Left lung (tissue), 14 donors: ENCODE results near the gene NPAT. TPM values are rescaled to one million over a fixed set of nuclear protein-coding genes. Genes with fewer than 3 reads are reported as not detected.

Experiments
- ATAC-seq: fragments of 200-7000 bp; cut with Tn5 transposase; one replicate; pipeline ENCODE4 v1.9.1; 2020; ENCODE audit warnings: moderate library complexity
- DNase-seq, 4 donors: peaks; one replicate each; pipeline ENCODE4 v3.0.0-alpha.2; 2013 to 2020
- H3K27ac ChIP-seq, 2 donors: fragments of 200-600 bp; sonication (generic) in 1 of 2; one replicate each; pipeline versions ENCODE4 v1.5.0 to v1.8.0; 2020 to 2021
- H3K27me3 ChIP-seq, 2 donors: fragments of 200-600 bp; sonication (generic) in 1 of 2; one replicate each; pipeline versions ENCODE4 v1.5.0 to v1.8.0; 2020 to 2021
- H3K36me3 ChIP-seq, 2 donors: fragments of 200-600 bp; sonication (generic) in 1 of 2; one replicate each; pipeline versions ENCODE4 v1.5.0 to v1.8.0; 2020 to 2021
- H3K4me1 ChIP-seq, 2 donors: fragments of 200-600 bp; one replicate each; pipeline ENCODE4 v1.8.0; 2021
- H3K4me3 ChIP-seq, 2 donors: fragments of 200-600 bp; sonication (generic) in 1 of 2; one replicate each; pipeline versions ENCODE4 v1.5.0 to v1.8.0; 2020 to 2021; ENCODE audit warnings: mild to moderate bottlenecking in 1 of 2
- H3K9me3 ChIP-seq, 2 donors: fragments of 200-600 bp; sonication (generic) in 1 of 2; one replicate each; pipeline versions ENCODE4 v1.5.0 to v1.8.0; 2020 to 2021
- intact Hi-C, 2 donors: fragments of 100-400 bp; cut with DNase I; formaldehyde crosslinking; loops; one replicate each; pipeline versions ENCODE4 v1.11.2 to v1.14.2; 2022
- long read RNA-seq, 12 donors: library from polyadenylated mRNA in 2 of 12; unstranded in 2 of 12; transcript quantifications; one replicate each; pipeline ENCODE4 v2.0.0 and lab custom pipeline, GENCODE V29; 2019 to 2026
- polyA plus RNA-seq, 6 donors: library from polyadenylated mRNA; unstranded; fragments of 120-200 nt; gene quantifications; one replicate each; pipeline ENCODE4 v1.2.1, GENCODE V29; 2013; ENCODE audit not compliant: insufficient read length in 6 of 6
- total RNA-seq, 2 donors: library from RNA; stranded (reverse); fragmentation: NEBNext Ultra II Directional; extraction: Animal tissue kit (Norgen Biotek cat#: 25700); gene quantifications; one replicate each; pipeline ENCODE4 v1.2.1, GENCODE V29; 2021
- TF ChIP-seq, protein P1 (sequence below), 2 donors: fragments of 200-600 bp; sonication (generic) in 1 of 2; IDR thresholded peaks; one replicate each; pipeline versions ENCODE4 v1.5.0 to v1.8.0; 2021; ENCODE audit warnings: antibody characterized with exemption in 2 of 2
- donor health status: DM: no; HTN: yes; CAD: no.
- donor health status: DM: no; HTN: no; CAD: no.

The NPAT gene
- total RNA-seq, result 10 to 100 TPM; 13.6 to 14.2 TPM
- 10 to 100 TPM; 16.4 to 22.5 (median 20.6) TPM for polyA plus RNA-seq
- long read RNA-seq, donor 1, partial matches to known transcripts, result 8 of 8 reads
- long read RNA-seq, donor 1, other reads (novel, unspliced or antisense), result 0 of 8 reads
- long read RNA-seq, donor 2, partial matches to known transcripts, result 7 of 7 reads
- long read RNA-seq, donor 2, other reads (novel, unspliced or antisense), result 0 of 7 reads
- long read RNA-seq, donor 3, result 0 reads
- long read RNA-seq, donor 4, partial matches to known transcripts, result 7 of 7 reads
- long read RNA-seq, donor 4, other reads (novel, unspliced or antisense), result 0 of 7 reads
- long read RNA-seq, donor 5, result 0 reads
- long read RNA-seq, donor 6, result 0 reads
- long read RNA-seq, donor 7, full-length matches to known transcripts, result 1 of 1 reads
- long read RNA-seq, donor 7, partial matches to known transcripts, result 0 of 1 reads
- long read RNA-seq, donor 7, other reads (novel, unspliced or antisense), result 0 of 1 reads
- long read RNA-seq, donor 8, result 0 reads
- long read RNA-seq, donor 9, result 0 reads
- long read RNA-seq, donor 10, result 0 reads
- long read RNA-seq, donor 11, result 0 reads
- long read RNA-seq, donor 12, result 0 reads

DNA sequence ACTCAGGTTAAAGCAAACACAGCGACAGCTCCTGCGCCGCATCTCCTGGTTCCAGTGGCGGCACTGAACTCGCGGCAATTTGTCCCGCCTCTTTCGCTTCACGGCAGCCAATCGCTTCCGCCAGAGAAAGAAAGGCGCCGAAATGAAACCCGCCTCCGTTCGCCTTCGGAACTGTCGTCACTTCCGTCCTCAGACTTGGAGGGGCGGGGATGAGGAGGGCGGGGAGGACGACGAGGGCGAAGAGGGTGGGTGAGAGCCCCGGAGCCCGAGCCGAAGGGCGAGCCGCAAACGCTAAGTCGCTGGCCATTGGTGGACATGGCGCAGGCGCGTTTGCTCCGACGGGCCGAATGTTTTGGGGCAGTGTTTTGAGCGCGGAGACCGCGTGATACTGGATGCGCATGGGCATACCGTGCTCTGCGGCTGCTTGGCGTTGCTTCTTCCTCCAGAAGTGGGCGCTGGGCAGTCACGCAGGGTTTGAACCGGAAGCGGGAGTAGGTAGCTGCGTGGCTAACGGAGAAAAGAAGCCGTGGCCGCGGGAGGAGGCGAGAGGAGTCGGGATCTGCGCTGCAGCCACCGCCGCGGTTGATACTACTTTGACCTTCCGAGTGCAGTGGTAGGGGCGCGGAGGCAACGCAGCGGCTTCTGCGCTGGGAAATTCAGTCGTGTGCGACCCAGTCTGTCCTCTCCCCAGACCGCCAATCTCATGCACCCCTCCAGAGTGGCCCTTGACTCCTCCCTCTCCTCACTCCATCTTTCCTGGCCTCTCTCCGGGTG is at the start of gene NPAT, which contains the start of gene ATM:
Gene NPAT, minus strand, starts transcription at position 65 of the 774 bp plus-strand sequence. CDS start 102 bp downstream, outside the sequence.
Gene ATM, plus strand, starts transcription at position 494 of the 774 bp plus-strand sequence. CDS start 4,558 bp downstream, outside the sequence.
- peak within 1 kb of the TSS; percentile 74 to 80 for H3K4me3 ChIP-seq
- peak; percentile 98 to 100 (median 100) for DNase-seq
- intact Hi-C loops, result no loop called here
- H3K4me1 ChIP-seq, result peaks cover 7 to 55% of the 10 kb centered on the region in 2 donors
- no peaks in the 10 kb centered on the region for H3K27me3 ChIP-seq
- H3K36me3 ChIP-seq, result no peaks in the 10 kb centered on the region
- TF ChIP-seq, protein P1, sequence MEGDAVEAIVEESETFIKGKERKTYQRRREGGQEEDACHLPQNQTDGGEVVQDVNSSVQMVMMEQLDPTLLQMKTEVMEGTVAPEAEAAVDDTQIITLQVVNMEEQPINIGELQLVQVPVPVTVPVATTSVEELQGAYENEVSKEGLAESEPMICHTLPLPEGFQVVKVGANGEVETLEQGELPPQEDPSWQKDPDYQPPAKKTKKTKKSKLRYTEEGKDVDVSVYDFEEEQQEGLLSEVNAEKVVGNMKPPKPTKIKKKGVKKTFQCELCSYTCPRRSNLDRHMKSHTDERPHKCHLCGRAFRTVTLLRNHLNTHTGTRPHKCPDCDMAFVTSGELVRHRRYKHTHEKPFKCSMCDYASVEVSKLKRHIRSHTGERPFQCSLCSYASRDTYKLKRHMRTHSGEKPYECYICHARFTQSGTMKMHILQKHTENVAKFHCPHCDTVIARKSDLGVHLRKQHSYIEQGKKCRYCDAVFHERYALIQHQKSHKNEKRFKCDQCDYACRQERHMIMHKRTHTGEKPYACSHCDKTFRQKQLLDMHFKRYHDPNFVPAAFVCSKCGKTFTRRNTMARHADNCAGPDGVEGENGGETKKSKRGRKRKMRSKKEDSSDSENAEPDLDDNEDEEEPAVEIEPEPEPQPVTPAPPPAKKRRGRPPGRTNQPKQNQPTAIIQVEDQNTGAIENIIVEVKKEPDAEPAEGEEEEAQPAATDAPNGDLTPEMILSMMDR (IDR thresholded peaks at IDR 0.05), result peak; percentile 52 to 70
- no peaks in the 10 kb centered on the region for H3K9me3 ChIP-seq
- H3K27ac ChIP-seq, result peak within 1 kb of the TSS; percentile 98 to 99
- ATAC-seq, result peak; percentile 96

- Histone ChIP-seq H3K4me1 (no peaks in the 10 kb centered on the region), H3K4me3 (no peak overlapping the region), H3K36me3 (peaks cover 0 to 70% of the 10 kb centered on the region in 2 donors), H3K9me3 (peaks cover 0 to 3% of the 10 kb centered on the region in 2 donors), H3K27ac (no peak overlapping the region), H3K27me3 (no peaks in the 10 kb centered on the region)
- TF ChIP-seq, protein P1 (IDR thresholded peaks at IDR 0.05), result no peak
- intact Hi-C loops, result no loop called here
- ATAC-seq (no peak), DNase-seq (no peak)
These were observed 47.1 kb upstream of the NPAT start for GRCh38 chr11:108269583-108269982.

- Histone ChIP-seq H3K27me3 (no peaks in the 10 kb centered on the region), H3K9me3 (no peaks in the 10 kb centered on the region), H3K4me3 (no peak overlapping the region), H3K4me1 (no peaks in the 10 kb centered on the region), H3K36me3 (peaks cover 0 to 90% of the 10 kb centered on the region in 2 donors), H3K27ac (no peak overlapping the region)
- no peak for ATAC-seq
- DNase-seq, result no peak
- TF ChIP-seq, protein P1 (IDR thresholded peaks at IDR 0.05), result no peak
- intact Hi-C loops, result no loop called here
These were observed 30.7 kb upstream of the NPAT start for GRCh38 chr11:108253176-108253575.

- Histone ChIP-seq H3K27ac (no peak overlapping the region), H3K9me3 (no peaks in the 10 kb centered on the region), H3K36me3 (peaks cover 0 to 46% of the 10 kb centered on the region in 2 donors), H3K27me3 (no peaks in the 10 kb centered on the region), H3K4me1 (no peaks in the 10 kb centered on the region), H3K4me3 (no peak overlapping the region)
- intact Hi-C loops, result no loop called here
- TF ChIP-seq, protein P1 (IDR thresholded peaks at IDR 0.05), result no peak
- ATAC-seq, result no peak
- DNase-seq, result no peak
These were observed 24.4 kb upstream of the NPAT start for GRCh38 chr11:108246885-108247284.
